ENCODE measurements around the gene FAM120C.

Gene FAM120C

GRCh38 chrX:54024350-54024749, 158.7 kb downstream of the FAM120C start:
- no peak for TF ChIP-seq CTCF (IDR thresholded peaks at IDR 0.05; ENCODE audit: low read depth, low read length)
- DNase-seq (ENCODE audit: low read depth in 2 of 2) = no peak
- H3K4me3 ChIP-seq (replicated peaks in 1 of 2; ENCODE audit: low read depth in 2 of 2, low read length in 2 of 2) = no peak overlapping the region

Data from cardiac fibroblast (primary cell).